GM19043 (cell line): ENCODE data around the gene LARP7.
"Not testable (repeated sequence)": the region's sequence is repeated elsewhere in the genome, so short reads cannot be mapped to it uniquely, and the experiment has no call there.

Experiments used
- ATAC-seq: cut with Tn5 transposase; IDR thresholded peaks from one replicate; pipeline ENCODE4 v1.9.1; 2021; ENCODE audit warnings: low read depth; ENCODE audit not compliant: unreplicated experiment

Gene LARP7

GRCh38 chr4:112648263-112649054 lies 11.5 kb downstream of the LARP7 start:
- ATAC-seq, result no peak

DNA sequence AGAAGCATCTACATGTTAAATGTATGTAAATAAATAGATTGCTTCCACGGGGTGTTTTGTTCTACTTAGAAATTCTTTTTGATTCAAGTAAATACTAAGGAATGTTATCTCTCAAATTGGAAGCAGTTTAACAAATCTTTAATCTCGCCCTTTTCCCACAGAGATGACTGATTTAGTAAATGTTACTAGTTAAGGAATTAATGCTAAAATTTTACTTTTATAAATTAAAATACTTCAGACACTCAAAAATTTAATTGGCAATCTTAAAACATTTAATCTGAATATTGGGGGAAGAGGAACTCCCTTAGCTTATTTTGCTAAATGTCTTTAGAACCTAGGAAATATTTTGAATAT lies 12.1 kb downstream of the LARP7 start:
- no peak for ATAC-seq

GRCh38 chr4:112650332-112650731 lies 13.4 kb downstream of the LARP7 start:
- ATAC-seq, result no peak

GRCh38 chr4:112651641-112652040 lies 14.7 kb downstream of the LARP7 start:
- ATAC-seq, result no peak

DNA sequence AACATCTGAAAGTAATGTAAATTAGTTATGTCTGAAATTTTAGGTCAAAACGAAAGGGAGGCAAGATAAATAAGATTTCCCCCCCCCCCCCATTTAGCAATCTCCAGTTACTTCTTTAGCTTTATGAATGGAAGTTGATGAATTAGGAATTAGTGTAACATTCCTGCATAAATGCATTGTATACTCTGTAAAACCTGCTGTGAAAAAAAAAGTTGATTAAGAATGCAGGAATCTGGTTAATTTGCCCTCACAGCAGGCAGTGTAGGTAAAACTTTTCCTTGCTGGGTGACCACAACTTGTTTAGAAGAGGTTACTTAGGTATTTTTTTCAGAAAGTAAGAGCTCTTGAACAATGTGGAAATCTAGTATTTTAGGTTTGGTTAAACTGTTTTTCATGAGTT lies 15.3 kb downstream of the LARP7 start:
- no peak for ATAC-seq

- ATAC-seq, result no peak
Observed at GRCh38 chr4:112655270-112655669, 18.3 kb downstream of the LARP7 start.

GRCh38 chr4:112656115-112656514 lies 19.2 kb downstream of the LARP7 start:
- not testable (repeated sequence) for ATAC-seq

DNA sequence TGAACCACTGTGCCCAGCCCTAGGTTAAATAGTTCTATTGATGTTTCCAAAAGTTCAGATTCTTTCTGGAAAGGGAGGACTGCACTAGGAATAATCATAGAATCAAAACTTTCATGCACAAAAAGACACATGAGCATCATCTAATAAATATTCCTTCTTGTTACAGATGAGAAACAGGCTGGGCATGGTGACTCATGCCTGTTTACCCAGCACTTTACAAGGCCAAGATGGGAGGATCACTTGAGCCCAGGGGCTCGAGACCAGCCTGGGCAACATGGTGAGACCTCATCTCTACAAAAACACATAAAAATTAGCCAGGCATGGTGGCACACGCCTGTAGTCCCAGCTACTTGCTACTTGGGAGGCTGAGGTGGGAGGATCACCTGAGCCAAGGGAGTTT lies 27.7 kb downstream of the LARP7 start:
- no peak for ATAC-seq

DNA sequence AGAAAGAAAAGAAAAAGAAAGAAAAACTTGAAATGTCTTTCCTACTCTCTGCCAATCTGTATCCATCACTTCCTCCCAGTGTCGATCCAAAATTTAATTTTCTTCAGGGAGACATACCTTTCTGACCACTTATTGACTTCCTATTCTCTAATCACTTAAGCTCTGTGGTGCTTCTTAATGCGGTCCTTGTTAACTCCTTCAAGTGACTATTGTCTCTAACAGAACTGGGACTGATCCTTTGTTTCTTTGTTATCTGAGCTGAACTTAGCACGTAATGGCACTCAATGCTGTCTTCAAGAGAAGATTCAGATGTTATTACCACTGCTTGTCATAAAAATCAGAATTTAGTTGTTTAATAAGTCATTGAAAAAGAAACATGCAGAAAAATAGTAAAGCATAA lies 31.2 kb downstream of the LARP7 start:
- ATAC-seq, result no peak

- ATAC-seq, result no peak
Observed at GRCh38 chr4:112673076-112673475, 36.1 kb downstream of the LARP7 start.

DNA sequence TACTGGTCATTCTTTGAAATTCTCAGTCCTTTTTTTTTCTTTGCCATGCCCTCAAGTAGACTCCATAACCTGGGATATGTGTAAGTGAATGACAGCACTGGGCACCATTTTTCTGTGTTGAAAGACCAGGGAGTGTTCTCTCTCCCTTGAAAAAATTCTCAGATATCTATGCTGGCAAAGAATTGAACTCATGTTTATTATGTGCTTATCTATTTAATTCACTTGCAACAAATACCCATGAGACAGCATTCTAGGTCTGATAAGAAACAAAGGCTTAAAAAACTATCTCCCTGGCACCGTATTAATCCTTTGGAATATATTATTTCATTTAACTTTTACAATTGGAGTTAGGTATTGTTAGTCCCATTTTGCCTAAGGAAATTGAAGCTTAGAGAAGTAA lies 36.7 kb downstream of the LARP7 start:
- ATAC-seq, result no peak

DNA sequence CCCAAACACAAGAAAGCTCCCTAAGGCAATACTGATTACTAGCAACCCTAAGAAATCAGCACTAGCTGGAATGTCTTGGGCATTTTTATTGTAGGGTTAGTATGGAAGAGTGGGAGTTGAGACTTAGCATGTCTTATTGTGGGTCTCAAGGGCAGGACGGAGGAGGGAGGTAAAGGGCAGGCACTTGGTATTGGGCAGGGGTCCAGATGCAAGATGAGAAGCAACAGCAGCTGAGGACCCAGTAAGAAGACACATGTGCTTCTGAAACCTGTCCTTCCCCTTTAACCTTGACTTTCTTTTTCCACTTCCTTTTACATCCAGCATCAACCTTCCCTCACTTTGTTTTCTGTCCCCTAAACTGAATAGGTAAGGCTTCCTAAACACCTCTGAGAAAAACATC lies 37.4 kb downstream of the LARP7 start:
- ATAC-seq, result no peak

DNA sequence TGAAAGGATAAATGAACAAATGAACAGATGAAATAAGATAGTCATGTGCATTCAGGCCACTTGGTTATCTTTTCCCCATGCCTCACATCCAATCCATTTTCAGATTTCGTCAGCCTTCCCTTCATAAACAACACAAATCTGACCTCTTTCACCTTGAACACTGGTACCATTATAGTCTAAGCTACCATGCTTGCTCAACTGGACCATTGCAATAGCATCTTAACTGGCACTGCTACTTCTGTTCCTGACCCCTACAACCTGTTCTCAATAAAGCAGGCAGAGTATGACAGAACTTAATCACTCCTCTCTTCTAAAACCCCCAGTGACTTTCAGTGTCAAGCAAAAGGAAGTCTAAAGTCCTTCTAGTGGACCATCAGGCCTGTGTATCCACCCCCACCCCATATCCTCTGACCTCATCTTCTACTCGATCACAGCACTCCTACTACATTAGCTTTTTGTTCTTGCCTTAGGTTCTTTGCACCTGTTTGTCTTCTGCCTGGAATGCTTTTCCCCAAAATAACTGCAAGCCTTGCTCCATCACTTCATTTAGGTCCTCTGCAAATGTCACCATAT lies 40.7 kb downstream of the LARP7 start:
- ATAC-seq, result no peak

DNA sequence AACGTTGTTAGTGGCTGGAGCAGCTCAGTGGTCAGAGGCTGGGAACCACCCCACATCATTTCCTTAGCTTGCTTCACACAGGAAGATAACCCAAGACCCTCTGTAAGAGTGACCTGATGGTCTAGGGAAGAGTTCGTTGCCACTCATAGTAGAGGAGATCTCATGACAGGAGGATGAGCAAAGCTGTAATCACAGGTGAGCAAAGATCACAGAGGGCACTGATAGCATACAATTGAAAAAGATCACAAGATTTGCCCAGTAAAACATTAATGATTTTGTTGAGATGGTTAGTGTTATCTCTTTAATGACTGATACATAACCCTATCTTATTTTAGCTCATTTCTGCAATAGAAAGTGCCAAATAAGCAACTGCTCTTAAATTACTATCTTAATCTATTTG lies 44.1 kb downstream of the LARP7 start:
- no peak for ATAC-seq

- no peak for ATAC-seq
Observed at GRCh38 chr4:112693507-112693906, 56.6 kb downstream of the LARP7 start.

- ATAC-seq, result no peak
Observed at GRCh38 chr4:112700679-112701078, 63.7 kb downstream of the LARP7 start.

- ATAC-seq, result no peak
Observed at GRCh38 chr4:112702892-112703291, 65.9 kb downstream of the LARP7 start.

- no peak for ATAC-seq
Observed at GRCh38 chr4:112704322-112704721, 67.4 kb downstream of the LARP7 start.

DNA sequence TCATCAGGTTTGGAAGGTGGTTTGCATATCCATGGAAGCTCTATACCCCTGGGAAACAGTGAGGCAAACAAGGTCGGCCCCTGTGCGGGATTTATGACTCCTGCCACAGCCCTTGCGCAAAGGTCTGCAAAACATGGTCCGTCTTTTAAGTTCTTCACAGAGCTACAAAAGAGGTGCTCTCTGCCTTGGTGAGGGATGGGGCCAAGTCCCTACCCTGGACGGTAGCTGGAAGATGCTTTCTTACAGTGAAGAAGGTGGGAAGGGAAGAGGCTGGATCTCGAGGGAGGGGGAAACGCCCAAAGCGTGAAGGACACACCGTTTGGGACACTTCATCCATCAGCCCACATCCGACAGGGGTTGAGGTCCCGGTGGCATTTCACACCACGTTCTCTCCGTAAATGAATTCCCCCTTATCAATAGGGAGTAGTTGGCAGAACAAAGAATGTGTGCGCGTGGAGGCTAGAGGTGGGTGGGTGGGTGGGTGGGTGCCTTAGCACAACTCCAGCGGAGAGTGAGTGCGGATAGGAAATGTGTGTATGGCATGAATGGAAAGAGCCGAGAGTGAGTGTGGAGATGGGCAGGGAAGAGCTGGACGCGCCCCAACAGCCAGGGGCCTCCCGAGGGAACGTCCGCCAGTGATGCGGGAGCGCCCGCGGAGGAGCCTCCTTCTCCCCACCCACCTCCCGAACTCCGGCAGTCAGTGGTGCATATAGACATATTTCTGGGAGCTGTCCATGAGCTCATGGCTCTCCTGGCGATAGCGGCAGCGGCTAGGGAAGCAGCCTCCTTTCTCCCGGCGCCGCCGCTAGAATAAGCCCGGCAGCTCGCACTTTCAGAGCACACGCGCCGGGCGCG lies 68.3 kb downstream of the LARP7 start:
- no peak for ATAC-seq

- ATAC-seq, result not testable (repeated sequence)
Observed at GRCh38 chr4:112705891-112706839, 69.2 kb downstream of the LARP7 start.

DNA sequence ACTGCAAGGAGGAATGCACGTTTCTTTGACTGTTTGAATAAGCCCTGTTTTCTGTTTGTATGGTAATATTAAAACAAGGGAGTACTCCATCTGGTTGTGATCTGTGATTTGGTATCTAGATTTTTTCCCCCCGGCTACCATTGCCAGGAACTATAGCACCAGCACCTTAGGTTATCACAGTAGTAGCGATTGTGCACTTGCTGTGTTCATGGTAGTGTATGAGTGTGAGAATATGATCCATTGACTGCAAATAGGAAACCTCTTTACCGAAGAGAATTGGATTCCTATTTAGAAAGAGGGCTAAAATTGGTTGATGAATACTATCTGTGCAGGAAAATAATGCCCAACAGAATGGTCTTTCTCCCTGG lies 69.9 kb downstream of the LARP7 start:
- no peak for ATAC-seq
